SK-N-SH (cell line): Measurements from ENCODE around the gene MCUB. TPM values are rescaled to one million over a fixed set of nuclear protein-coding genes. Genes with fewer than 3 reads are reported as not detected.

Experiments
- CTCF ChIA-PET: fragments of 300-600, 350-600 bp; formaldehyde crosslinking; extraction: SDS; loops from one replicate; lab custom pipeline; 2021; lab: Yijun Ruan, JAX
- POLR2A ChIA-PET: fragments of 350-600 bp; sonication (Branson Sonifier 250); formaldehyde crosslinking; extraction: SDS; loops from one replicate; lab custom pipeline; 2020; ENCODE audit warnings: antibody characterized with exemption, inconsistent platforms; lab: Yijun Ruan, JAX
- DNase-seq: peaks from one replicate; pipeline ENCODE4 v3.0.0; 2012
- H2AFZ ChIP-seq: fragments of 200-600 bp; sonication (generic); 2 replicates; pipeline ENCODE4 v1.8.1; 2016; ENCODE audit warnings: antibody characterized with exemption, mild to moderate bottlenecking, low read depth
- H3F3A ChIP-seq: fragments of 200-600 bp; sonication (generic); replicated peaks from 2 replicates; pipeline ENCODE3; 2016; ENCODE audit warnings: antibody characterized with exemption, mild to moderate bottlenecking; ENCODE audit not compliant: insufficient read depth
- H3K27ac ChIP-seq, 2 experiments: fragments of 200-500 bp in 1 of 2; fragments of 200-600 bp in 1 of 2; sonication (Bioruptor generic) in 1 of 2; sonication (generic), shearing (Covaris generic) in 1 of 2; 2 replicates each; pipeline versions ENCODE4 v1.5.1 to v1.6.1; 2014 to 2016; ENCODE audit warnings: low read depth in 2 of 2, inconsistent platforms in 1 of 2, low read length in 1 of 2, mild to moderate bottlenecking in 1 of 2, mixed read lengths in 1 of 2
- H3K27me3 ChIP-seq: fragments of 200-600 bp; sonication (generic), shearing (Covaris generic); 2 replicates; pipeline ENCODE4 v1.6.1; 2016; ENCODE audit warnings: mixed run types; ENCODE audit not compliant: insufficient read depth
- H3K36me3 ChIP-seq, 2 experiments: fragments of 200-500 bp in 1 of 2; fragments of 200-600 bp in 1 of 2; sonication (Bioruptor generic) in 1 of 2; sonication (generic) in 1 of 2; replicated peaks in 1 of 2; 2 replicates each; pipeline versions ENCODE3 to v1.5.1; 2014 to 2016; ENCODE audit warnings: low read length in 1 of 2, mild to moderate bottlenecking in 1 of 2; ENCODE audit not compliant: insufficient read depth in 2 of 2, control insufficient read depth in 1 of 2
- H3K4me1 ChIP-seq, 2 experiments: fragments of 200-500 bp in 1 of 2; fragments of 200-600 bp in 1 of 2; sonication (Bioruptor generic) in 1 of 2; sonication (generic), shearing (Covaris generic) in 1 of 2; 2 replicates each; pipeline versions ENCODE4 v1.5.1 to v1.6.1; 2014 to 2016; ENCODE audit warnings: low read depth in 1 of 2, low read length in 1 of 2, mixed run types in 1 of 2; ENCODE audit not compliant: insufficient read depth in 2 of 2, control insufficient read depth in 1 of 2
- H3K4me2 ChIP-seq: fragments of 200-600 bp; sonication (generic), shearing (Covaris generic); 2 replicates; pipeline ENCODE4 v1.6.1; 2017; ENCODE audit warnings: mixed run types
- H3K4me3 ChIP-seq, 2 experiments: fragments of 200-500 bp in 1 of 2; fragments of 200-600 bp in 1 of 2; sonication (Bioruptor generic) in 1 of 2; sonication (generic), shearing (Covaris generic) in 1 of 2; 2 replicates each; pipeline versions ENCODE4 v1.5.1 to v1.8.1; 2014 to 2016; ENCODE audit warnings: low read depth in 2 of 2, inconsistent platforms in 1 of 2, low read length in 1 of 2, mild to moderate bottlenecking in 1 of 2, mixed read lengths in 1 of 2, moderate library complexity in 1 of 2
- H3K79me2 ChIP-seq: fragments of 200-600 bp; sonication (generic); 2 replicates; pipeline ENCODE4 v1.8.1; 2017; ENCODE audit warnings: mild to moderate bottlenecking; ENCODE audit not compliant: insufficient read depth
- H3K9ac ChIP-seq: fragments of 200-600 bp; sonication (generic); 2 replicates; pipeline ENCODE4 v1.6.1; 2017; ENCODE audit warnings: mixed run types
- H3K9me2 ChIP-seq: fragments of 200-600 bp; sonication (generic); 2 replicates; pipeline ENCODE4 v1.6.1; 2017; ENCODE audit warnings: mixed run types
- H3K9me3 ChIP-seq: fragments of 200-600 bp; sonication (generic); 2 replicates; pipeline ENCODE4 v1.6.1; 2017; ENCODE audit warnings: mixed run types, mild to moderate bottlenecking, moderate library complexity
- H4K20me1 ChIP-seq: fragments of 200-600 bp; sonication (generic); 2 replicates; pipeline ENCODE4 v1.6.1; 2017; ENCODE audit warnings: mild to moderate bottlenecking, mixed run types; ENCODE audit not compliant: insufficient read depth
- ELF1 ChIP-seq: IDR thresholded peaks from 2 replicates; pipeline ENCODE4 v1.4.0; 2012
- IRF3 ChIP-seq: fragments of 150-350 bp; IDR thresholded peaks from 2 replicates; pipeline ENCODE4 v1.6.1; 2016; ENCODE audit warnings: mild to moderate bottlenecking, low read depth, low read length
- JUND ChIP-seq: IDR thresholded peaks from 2 replicates; pipeline ENCODE4 v1.4.0; 2012
- MAX ChIP-seq: IDR thresholded peaks from 2 replicates; pipeline ENCODE4 v1.4.0; 2012; ENCODE audit warnings: low read depth
- PBX3 ChIP-seq: IDR thresholded peaks from 2 replicates; pipeline ENCODE4; 2012
- RAD21 ChIP-seq: IDR thresholded peaks from 2 replicates; pipeline ENCODE4 v1.6.1; 2012; ENCODE audit warnings: mild to moderate bottlenecking, low read length
- REST ChIP-seq: IDR thresholded peaks from 2 replicates; pipeline ENCODE4 v1.6.1; 2012; ENCODE audit warnings: mild to moderate bottlenecking, low read depth, low read length, moderate library complexity
- RFX5 ChIP-seq: IDR thresholded peaks from 2 replicates; pipeline ENCODE4 v1.6.1; 2012; ENCODE audit warnings: mild to moderate bottlenecking, improper control_type of control experiment, low read length
- RXRA ChIP-seq: IDR thresholded peaks from 2 replicates; pipeline ENCODE4 v1.4.0; 2012; ENCODE audit warnings: low read depth, mild to moderate bottlenecking, borderline replicate concordance
- WGBS: methylation state at CpG from one replicate; pipeline ENCODE4 v1.1.6; 2017; ENCODE audit warnings: low lambda C conversion rate; 5-methylcytosine and 5-hydroxymethylcytosine counted together
- polyA plus RNA-seq, 3 experiments: library from polyadenylated mRNA; depleted of rRNA; stranded (reverse); fragments of >200 nt; gene quantifications; 2 replicates each; pipeline ENCODE4 v1.2.3, GENCODE V29; 2012

Gene MCUB
- polyA plus RNA-seq, 1 of the 3 experiments (the other 2 are of a cell fraction), result 39.3 TPM

GRCh38 chr4:109629775-109630174, 69.7 kb downstream of the MCUB start:
- WGBS, result 69% methylated on average over 4 of the region's 4 CpGs
- Histone ChIP-seq H3K36me3 (no peaks in the 10 kb centered on the region), H3F3A (no peaks in the 10 kb centered on the region), H3K9me3 (no peaks in the 10 kb centered on the region), H3K9ac (no peak overlapping the region), H3K4me1 (peaks cover 0 to 6% of the 10 kb centered on the region in 2 experiments; a peak in 2 of 4 replicates), H3K27ac (no peak overlapping the region), H3K4me2 (no peak overlapping the region), H2AFZ (no peak overlapping the region), H3K27me3 (no peaks in the 10 kb centered on the region), H3K79me2 (no peaks in the 10 kb centered on the region), H4K20me1 (no peaks in the 10 kb centered on the region), H3K4me3 (no peak overlapping the region), H3K9me2 (no peaks in the 10 kb centered on the region)
- no peak for DNase-seq
- ChIA-PET CTCF (interaction anchor here (1.7 kb wide), 1 partner anchor 196 kb away, joined by 5 read pairs; the partner anchor contains the start of gene SEC24B), POLR2A (no interaction called here)
- TF ChIP-seq MAX, result no peak
- no peak for TF ChIP-seq PBX3
- no peak for TF ChIP-seq ELF1
- TF ChIP-seq REST, result no peak

- Histone ChIP-seq H3K27me3 (no peaks in the 10 kb centered on the region), H3K4me2 (no peak overlapping the region), H3K9ac (no peak overlapping the region), H3K4me1 (peaks cover 0 to 6% of the 10 kb centered on the region in 2 experiments; a peak in 2 of 4 replicates), H3K36me3 (no peaks in the 10 kb centered on the region), H2AFZ (no peak overlapping the region), H4K20me1 (no peaks in the 10 kb centered on the region), H3K4me3 (no peak overlapping the region), H3K79me2 (no peaks in the 10 kb centered on the region), H3F3A (no peaks in the 10 kb centered on the region), H3K9me2 (no peaks in the 10 kb centered on the region), H3K9me3 (no peaks in the 10 kb centered on the region), H3K27ac (no peak overlapping the region)
- 74% methylated on average over 5 of the region's 5 CpGs for WGBS
- DNase-seq, result no peak
- POLR2A ChIA-PET, result no interaction called here
- TF ChIP-seq RAD21 (no peak), JUND (no peak), RFX5 (no peak), RXRA (no peak), IRF3 (no peak)
- CTCF ChIA-PET, result interaction anchor here (1.7 kb wide), 1 partner anchor 198 kb away, joined by 5 read pairs; the partner anchor contains the start of gene SEC24B
Observed at GRCh38 chr4:109631532-109632108, 71.6 kb downstream of the MCUB start.
